GM13977 (cell line): ENCODE results near the gene CAVIN4.

Experiments used
- DNase-seq: peaks from one replicate; pipeline ENCODE4 v3.0.0; 2012; ENCODE audit warnings: low spot score
- CTCF ChIP-seq: IDR thresholded peaks from 2 replicates; pipeline ENCODE4 v1.5.1; 2012; ENCODE audit warnings: mild to moderate bottlenecking, control low read depth; ENCODE audit not compliant: insufficient read depth; ENCODE audit errors: extremely low read depth, missing control alignments
- in situ Hi-C: fragments of 300-500 bp; cut with MboI; formaldehyde crosslinking; loops from one replicate; pipeline ENCODE4 v1.12.0; 2022; ENCODE audit warnings: low sequenced_read_pairs, low pct_unique_long_range_greater_than_20kb, mixed read lengths, inconsistent platforms; ENCODE audit not compliant: unreplicated experiment

CAVIN4 gene

GRCh38 chr9:100595391-100596199 is 17.7 kb downstream of the CAVIN4 start:
- in situ Hi-C loops, result loop anchor here (25.0 kb wide), 2 partner anchors 258 to 1433 kb away; no protein-coding TSS in a partner anchor
- TF ChIP-seq CTCF, result peak; percentile 80
- DNase-seq, result peak; percentile 36

- DNase-seq, result no peak
- no peak for TF ChIP-seq CTCF
- in situ Hi-C loops, result loop anchor here (25.0 kb wide), 2 partner anchors 260 to 1435 kb away; no protein-coding TSS in a partner anchor
Measured at GRCh38 chr9:100597236-100597635, 19.4 kb downstream of the CAVIN4 start.

- in situ Hi-C loops, result loop anchor here (25.0 kb wide), 2 partner anchors 261 to 1436 kb away; no protein-coding TSS in a partner anchor
- peak; percentile 61 for DNase-seq
- no peak for TF ChIP-seq CTCF
Measured at GRCh38 chr9:100598641-100599145, 20.8 kb downstream of the CAVIN4 start.

- TF ChIP-seq CTCF, result no peak
- in situ Hi-C loops, result no loop called here
- DNase-seq, result no peak
Measured at GRCh38 chr9:100600521-100601079, 22.7 kb downstream of the CAVIN4 start.

GRCh38 chr9:100601216-100601615 is 23.3 kb downstream of the CAVIN4 start:
- in situ Hi-C loops, result no loop called here
- TF ChIP-seq CTCF, result peak; percentile 79
- DNase-seq, result peak; percentile 51

GRCh38 chr9:100602342-100602801 is 24.5 kb downstream of the CAVIN4 start:
- in situ Hi-C loops, result no loop called here
- no peak for DNase-seq
- peak; percentile 51 for TF ChIP-seq CTCF
